A673 (cell line): Measurements from ENCODE around the gene ROR2.

Experiments
- CTCF ChIP-seq: fragments of 300-800, 200-600 bp; sonication (generic); conservative IDR thresholded peaks from 2 replicates; pipeline ENCODE4 v1.5.1; 2017; ENCODE audit warnings: low read depth, mild to moderate bottlenecking, antibody characterized with exemption, low read length, moderate library complexity, mixed read lengths
- EZH2 ChIP-seq: fragments of 200-600 bp; sonication (generic); IDR thresholded peaks from 2 replicates; pipeline ENCODE4 v1.6.1; 2017; ENCODE audit warnings: borderline replicate concordance, low read depth, mild to moderate bottlenecking, mixed read lengths, antibody characterized with exemption, low read length; ENCODE audit not compliant: poor library complexity, severe bottlenecking

GRCh38 chr9:91896097-91896496 lies 53.9 kb downstream of the ROR2 start:
- TF ChIP-seq CTCF (no peak), EZH2 (no peak)
